HG03025 (cell line): Measurements from ENCODE around the gene KISS1.
"Not testable (repeated sequence)": the region's sequence is repeated elsewhere in the genome, so short reads cannot be mapped to it uniquely, and the experiment has no call there.

Source experiments
- ATAC-seq: cut with Tn5 transposase; IDR thresholded peaks from one replicate; pipeline ENCODE4 v1.9.1; 2021; ENCODE audit warnings: mild to moderate bottlenecking, moderate library complexity; ENCODE audit not compliant: unreplicated experiment, low FRiP score

KISS1 gene, protein sequence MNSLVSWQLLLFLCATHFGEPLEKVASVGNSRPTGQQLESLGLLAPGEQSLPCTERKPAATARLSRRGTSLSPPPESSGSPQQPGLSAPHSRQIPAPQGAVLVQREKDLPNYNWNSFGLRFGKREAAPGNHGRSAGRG

GRCh38 chr1:204196068-204196795 is at the start of gene KISS1:
Gene KISS1 (minus strand): TSS chr1:204196491. CDS start chr1:204192876, 3,615 bp downstream.
- ATAC-seq: no peak

DNA sequence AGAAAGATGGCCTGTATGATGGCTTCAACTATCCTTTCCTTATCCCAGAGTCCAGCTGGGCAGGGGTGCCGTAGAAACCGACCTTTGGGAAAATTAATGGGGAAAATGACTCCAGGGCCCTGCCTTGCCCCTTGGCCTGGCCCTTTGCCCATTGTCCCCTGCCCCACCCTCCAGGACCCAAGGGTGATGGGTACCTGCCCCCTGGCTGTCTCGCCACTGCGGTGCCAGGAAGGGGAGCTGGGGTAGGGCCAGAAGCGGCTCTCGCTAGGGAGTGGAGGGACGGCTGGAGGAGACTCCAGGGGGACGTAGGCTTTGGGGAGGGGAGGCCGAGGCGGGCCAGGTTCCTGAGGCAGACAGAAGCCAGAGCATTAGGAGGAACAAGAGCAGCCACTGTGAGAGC is 46.6 kb upstream of the KISS1 start:
- no peak for ATAC-seq

DNA sequence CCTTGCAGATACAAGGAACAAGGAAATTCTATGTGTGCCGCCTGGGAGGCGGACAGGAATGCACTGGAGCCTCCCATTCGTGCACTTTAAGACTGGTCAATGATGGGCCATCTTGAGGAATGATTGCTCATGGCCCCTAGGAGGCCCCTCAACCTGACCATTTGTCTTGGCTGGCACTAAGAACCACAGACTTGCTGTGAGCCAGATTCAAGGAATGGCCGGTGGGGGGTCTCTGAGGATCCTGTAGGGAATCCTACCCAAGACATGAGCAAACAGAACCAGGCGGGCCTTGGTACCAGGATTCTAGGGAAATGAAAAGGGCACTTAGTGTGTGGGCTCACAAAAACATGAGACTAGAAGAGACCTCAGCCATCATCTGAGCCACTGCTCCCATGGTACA is 45.6 kb upstream of the KISS1 start:
- no peak for ATAC-seq

DNA sequence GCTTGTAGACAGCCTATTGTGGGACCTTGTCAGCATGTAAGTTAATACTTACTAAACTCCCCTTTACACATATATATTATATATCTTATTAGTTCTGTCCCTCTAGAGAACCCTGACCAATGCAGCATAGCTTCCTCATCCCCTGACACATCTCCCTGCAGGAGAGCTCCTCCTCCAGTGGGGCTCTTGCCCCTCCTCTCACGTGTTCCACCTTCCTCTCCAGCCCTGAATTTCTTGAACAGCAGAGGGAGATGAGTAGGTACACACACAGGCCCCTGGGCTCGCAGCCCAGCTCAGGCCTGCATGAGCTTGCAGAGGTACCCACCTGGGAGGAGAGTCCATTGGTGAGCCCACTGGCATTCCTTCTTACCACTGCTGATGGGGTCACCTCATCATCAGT is 44.8 kb upstream of the KISS1 start:
- no peak for ATAC-seq

DNA sequence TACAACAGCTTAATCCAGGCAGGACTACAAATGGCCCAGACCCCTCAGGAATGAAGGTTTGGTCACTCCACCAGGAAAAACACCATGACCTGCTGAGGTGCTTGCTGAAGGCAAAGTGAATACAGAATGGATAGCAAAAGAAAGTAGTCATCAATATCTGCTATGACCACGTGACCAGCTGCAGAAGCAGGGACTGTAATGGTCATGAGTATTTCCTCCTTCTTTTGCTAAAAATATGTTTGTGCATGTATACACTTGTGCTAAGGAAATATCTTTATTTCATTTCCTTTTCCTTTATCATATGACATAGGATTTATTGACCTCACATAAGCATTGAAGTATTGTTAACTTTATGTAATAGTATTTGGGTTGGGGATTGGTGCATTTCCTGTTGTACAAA is 43.9 kb upstream of the KISS1 start:
- ATAC-seq: no peak

DNA sequence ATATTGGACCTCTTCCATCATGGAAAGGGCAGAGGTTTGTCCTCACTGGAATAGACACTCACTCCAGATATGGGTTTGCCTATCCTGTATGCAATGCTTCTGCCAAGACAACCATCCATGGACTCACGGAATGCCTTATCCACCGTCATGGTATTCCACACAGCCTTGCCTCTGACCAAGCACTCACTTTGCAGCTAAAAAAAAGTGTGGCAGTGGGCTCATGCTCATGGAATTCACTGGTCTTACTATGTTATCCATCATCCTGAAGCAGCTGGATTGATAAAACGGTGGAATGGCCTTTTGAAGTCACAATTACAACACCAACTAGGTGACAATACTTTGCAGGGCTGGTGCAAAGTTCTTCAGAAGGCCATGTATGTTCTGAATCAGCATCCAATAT is 43.1 kb upstream of the KISS1 start:
- ATAC-seq: not testable (repeated sequence)

GRCh38 chr1:204238520-204238919 is 42.2 kb upstream of the KISS1 start:
- ATAC-seq: not testable (repeated sequence)

DNA sequence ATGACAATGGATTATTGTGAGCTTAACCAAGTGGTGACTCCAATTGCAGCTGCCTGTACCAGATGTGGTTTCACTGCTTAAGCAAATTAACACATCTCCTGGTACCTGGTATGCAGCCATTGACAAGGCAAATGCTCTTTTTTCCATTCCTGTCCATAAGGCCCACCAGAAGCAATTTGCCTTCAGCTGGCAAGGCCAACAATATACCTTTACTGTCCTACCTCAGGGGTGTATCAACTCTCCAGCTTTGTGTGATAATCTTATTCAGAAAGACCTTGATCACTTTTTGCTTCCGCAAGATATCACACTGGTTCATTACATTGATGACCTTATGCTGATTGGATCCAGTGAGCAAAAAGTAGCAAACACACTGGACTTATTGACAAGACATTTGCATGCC is 41.2 kb upstream of the KISS1 start:
- not testable (repeated sequence) for ATAC-seq

GRCh38 chr1:204232526-204232925 is 36.2 kb upstream of the KISS1 start:
- no peak for ATAC-seq

- no peak for ATAC-seq
These were observed 33.9 kb upstream of the KISS1 start for GRCh38 chr1:204230211-204230610.

- no peak for ATAC-seq
These were observed 32.6 kb upstream of the KISS1 start for GRCh38 chr1:204228896-204229295.

- no peak for ATAC-seq
These were observed 31.9 kb upstream of the KISS1 start for GRCh38 chr1:204227996-204228785.

- ATAC-seq: no peak
These were observed 31.1 kb upstream of the KISS1 start for GRCh38 chr1:204227351-204227750.

GRCh38 chr1:204225841-204226735 is 29.8 kb upstream of the KISS1 start:
- ATAC-seq: no peak

DNA sequence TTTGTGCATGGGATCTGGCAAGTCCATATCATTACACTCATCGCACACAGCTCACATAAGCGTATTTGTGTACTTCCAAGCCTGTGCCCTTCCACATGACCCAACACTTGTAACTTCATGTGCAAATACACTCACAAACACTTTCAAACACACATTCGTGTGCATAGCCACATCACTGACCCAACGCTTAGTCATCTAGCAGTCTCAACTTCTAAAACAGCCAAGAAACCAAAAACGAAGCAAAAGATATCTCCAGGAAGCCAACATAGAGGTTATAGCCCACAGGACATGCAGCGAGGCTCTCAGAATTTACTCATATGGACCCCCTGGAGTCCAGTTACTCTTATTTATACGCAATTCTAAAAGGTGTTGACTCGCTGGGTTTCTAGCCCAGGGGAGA is 28.4 kb upstream of the KISS1 start:
- ATAC-seq: no peak

GRCh38 chr1:204223129-204223860 is 27.0 kb upstream of the KISS1 start:
- no peak for ATAC-seq

- no peak for ATAC-seq
These were observed 26.4 kb upstream of the KISS1 start for GRCh38 chr1:204222764-204223055.

DNA sequence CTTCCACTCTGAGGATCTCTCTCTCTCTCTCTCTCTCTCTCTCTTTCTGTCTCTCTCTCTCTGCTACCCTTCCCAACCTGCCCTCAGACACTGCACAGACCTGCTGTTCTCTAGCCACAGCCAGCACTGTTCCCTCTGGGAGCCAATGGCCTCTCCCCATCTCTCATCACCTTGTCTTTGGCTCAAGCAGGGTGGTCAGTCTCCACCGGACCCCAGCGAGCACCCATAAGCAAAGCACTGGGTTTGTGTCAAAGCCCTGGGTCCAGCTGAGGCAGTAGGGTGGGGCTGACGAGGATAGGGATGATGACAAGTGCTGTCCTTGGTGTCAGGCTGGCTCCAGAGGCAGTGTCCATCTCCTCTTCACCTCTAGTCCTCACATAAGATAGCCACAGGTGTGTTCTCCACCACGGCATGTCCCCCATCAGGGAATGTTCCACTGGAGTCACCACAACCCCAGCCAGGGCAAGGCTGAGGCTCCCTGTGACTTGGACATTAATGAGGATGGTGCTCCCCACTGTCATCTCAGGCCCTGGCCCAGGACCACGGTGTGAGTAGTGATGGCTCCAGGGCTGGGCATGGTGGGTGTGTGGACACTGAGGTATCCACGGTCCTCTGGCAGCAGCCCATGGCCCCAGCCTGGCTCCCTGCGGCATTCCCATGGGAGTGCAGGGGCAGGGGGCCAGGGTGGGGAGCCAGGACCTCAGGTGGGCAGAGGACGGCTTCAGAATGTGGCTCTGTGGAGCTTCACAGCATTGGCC is 25.9 kb upstream of the KISS1 start:
- ATAC-seq: no peak

GRCh38 chr1:204221271-204221670 is 25.0 kb upstream of the KISS1 start:
- ATAC-seq: no peak
